HG03060 (cell line): ENCODE measurements around the gene SLC4A2.
A peak's percentile ranks its signal among the peaks of the same experiment; 100 is the strongest.

Experiments
- ATAC-seq: cut with Tn5 transposase; IDR thresholded peaks from one replicate; pipeline ENCODE4 v1.9.1; 2021; ENCODE audit warnings: low read depth, moderate number of reproducible peaks; ENCODE audit not compliant: unreplicated experiment

Gene SLC4A2

GRCh38 chr7:151045262-151045661 lies 14.1 kb upstream of the SLC4A2 start:
- no peak for ATAC-seq

- ATAC-seq = no peak
These were observed 13.4 kb upstream of the SLC4A2 start for GRCh38 chr7:151045967-151046366.

- no peak for ATAC-seq
These were observed 12.5 kb upstream of the SLC4A2 start for GRCh38 chr7:151046603-151047573.

DNA sequence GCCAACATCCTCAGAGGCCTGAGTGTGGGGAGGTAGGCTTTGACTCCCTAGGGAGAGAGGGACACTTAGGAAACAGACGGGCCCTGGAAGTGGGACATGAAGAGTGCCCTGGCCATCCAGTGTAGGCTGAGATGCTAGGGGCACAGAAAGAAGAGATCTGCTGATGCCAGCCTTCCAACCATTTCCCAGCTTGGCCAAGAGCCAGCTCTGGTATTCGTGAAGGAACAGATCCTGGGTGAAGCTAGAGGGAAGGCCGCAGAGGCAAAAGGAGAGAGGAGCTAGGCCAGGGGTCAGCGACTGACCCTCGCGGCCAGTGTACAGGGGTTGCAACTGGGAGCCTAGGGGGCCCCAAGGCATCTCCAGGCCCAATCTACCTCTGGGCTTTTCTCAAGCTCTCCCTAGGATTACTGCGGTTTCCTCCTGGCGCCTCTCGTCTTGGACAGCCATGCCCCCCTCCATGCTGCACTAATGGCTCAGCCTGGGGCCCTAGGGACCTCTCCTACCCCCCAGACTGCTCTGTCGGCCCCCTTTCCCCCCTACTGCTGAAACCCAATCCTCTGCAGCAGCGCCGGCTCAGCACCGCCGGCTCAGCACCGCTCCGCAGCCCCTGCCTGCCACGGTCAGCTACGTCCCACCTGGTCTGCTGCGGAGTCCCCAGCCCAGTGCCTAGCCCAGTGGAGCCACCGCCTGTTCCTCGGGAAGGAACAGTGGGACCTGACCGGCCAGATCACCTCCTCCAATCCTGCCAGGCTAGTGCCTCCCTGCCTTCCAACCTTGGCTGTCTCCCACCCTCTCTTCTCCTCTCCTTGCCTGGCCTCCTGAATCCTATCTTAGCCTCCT lies 11.2 kb upstream of the SLC4A2 start, which contains the start of gene ASIC3:
ASIC3 (plus strand) TSS at position 556 of the 840 bp plus-strand sequence. CDS start 355 bp downstream, outside the sequence.
- ATAC-seq = no peak

DNA sequence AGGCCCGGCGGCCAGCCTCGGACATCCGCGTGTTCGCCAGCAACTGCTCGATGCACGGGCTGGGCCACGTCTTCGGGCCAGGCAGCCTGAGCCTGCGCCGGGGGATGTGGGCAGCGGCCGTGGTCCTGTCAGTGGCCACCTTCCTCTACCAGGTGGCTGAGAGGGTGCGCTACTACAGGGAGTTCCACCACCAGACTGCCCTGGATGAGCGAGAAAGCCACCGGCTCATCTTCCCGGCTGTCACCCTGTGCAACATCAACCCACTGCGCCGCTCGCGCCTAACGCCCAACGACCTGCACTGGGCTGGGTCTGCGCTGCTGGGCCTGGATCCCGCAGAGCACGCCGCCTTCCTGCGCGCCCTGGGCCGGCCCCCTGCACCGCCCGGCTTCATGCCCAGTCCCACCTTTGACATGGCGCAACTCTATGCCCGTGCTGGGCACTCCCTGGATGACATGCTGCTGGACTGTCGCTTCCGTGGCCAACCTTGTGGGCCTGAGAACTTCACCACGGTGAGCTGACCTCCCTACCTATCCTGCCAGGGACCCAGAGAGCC lies 10.4 kb upstream of the SLC4A2 start:
- no peak for ATAC-seq

- ATAC-seq = no peak
These were observed 8.3 kb upstream of the SLC4A2 start for GRCh38 chr7:151051108-151051507.

- no peak for ATAC-seq
These were observed 6.3 kb upstream of the SLC4A2 start for GRCh38 chr7:151053096-151053495.

DNA sequence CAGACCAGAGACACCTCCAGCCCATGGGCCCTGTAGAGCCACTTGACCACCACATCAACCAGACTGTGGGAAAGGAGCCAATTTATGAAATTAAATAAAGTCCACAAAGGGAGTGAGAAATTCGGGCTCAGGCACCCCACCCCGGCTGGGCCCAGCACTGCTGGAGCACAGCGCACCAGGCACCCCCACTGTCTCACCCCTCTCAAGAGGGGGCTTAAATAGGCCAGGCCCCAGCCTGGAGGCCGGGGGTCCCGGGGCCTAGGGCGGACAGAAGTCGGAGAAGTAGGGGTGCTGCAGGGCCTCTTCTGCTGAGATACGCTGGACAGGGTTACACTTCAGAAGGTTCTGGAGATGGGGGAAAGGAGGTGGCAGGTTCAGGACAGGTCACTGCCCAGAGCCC lies 5.6 kb upstream of the SLC4A2 start:
- no peak for ATAC-seq

GRCh38 chr7:151056283-151056665 lies 3.1 kb upstream of the SLC4A2 start:
- no peak for ATAC-seq

GRCh38 chr7:151056666-151057505 lies 2.5 kb upstream of the SLC4A2 start:
- no peak for ATAC-seq

- ATAC-seq = peak; percentile 17
These were observed 1.8 kb upstream of the SLC4A2 start, which contains the start of gene CDK5 for GRCh38 chr7:151057506-151057988. CDK5 (minus strand) TSS chr7:151057897; CDS start chr7:151057848, 49 bp downstream.

- ATAC-seq = peak; percentile 77
These were observed 1.2 kb upstream of the SLC4A2 start for GRCh38 chr7:151057989-151058780.

- ATAC-seq = no peak
These were observed 515 bp upstream of the SLC4A2 start for GRCh38 chr7:151058781-151059366.

- no peak for ATAC-seq
These were observed 675 bp downstream of the SLC4A2 start for GRCh38 chr7:151060113-151060415.

DNA sequence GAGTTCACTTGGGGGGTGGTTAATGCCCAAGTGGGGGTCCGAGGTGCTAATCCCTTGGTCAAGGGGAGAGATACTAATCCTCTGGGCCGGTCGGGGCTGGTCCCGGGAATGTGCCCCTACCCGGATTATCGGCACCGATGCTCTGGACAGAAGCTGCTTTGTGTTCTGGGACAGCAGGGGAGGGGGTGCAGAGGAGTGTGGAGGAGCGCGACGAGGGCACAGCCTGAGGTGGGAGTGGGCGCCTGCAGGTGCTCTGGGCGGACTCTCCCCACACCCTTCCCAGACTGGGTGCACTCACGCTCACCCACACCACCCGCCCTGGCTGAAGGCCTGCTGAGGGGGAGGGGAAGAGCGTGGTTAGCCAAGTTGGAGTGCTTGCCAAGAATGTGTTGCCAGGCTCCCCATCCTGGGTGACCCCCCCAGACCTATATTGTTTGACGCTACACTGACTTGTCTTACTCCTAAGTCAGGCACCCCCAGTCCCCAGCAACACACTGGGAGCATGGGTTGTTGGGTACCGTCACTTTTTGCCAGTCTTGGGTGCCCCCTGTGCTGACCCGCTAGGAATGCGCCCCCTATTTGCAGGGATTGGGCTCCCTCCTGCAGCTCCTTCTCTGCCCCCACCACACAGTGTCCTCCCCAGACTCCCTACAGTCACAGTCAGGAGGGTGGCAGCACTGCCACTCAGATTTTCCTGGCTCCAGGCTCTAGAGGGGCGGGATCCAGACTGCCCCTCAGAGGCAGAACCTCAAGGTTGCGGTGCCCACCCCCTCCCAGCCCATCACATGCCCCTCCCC lies 1.2 kb downstream of the SLC4A2 start:
- no peak for ATAC-seq

DNA sequence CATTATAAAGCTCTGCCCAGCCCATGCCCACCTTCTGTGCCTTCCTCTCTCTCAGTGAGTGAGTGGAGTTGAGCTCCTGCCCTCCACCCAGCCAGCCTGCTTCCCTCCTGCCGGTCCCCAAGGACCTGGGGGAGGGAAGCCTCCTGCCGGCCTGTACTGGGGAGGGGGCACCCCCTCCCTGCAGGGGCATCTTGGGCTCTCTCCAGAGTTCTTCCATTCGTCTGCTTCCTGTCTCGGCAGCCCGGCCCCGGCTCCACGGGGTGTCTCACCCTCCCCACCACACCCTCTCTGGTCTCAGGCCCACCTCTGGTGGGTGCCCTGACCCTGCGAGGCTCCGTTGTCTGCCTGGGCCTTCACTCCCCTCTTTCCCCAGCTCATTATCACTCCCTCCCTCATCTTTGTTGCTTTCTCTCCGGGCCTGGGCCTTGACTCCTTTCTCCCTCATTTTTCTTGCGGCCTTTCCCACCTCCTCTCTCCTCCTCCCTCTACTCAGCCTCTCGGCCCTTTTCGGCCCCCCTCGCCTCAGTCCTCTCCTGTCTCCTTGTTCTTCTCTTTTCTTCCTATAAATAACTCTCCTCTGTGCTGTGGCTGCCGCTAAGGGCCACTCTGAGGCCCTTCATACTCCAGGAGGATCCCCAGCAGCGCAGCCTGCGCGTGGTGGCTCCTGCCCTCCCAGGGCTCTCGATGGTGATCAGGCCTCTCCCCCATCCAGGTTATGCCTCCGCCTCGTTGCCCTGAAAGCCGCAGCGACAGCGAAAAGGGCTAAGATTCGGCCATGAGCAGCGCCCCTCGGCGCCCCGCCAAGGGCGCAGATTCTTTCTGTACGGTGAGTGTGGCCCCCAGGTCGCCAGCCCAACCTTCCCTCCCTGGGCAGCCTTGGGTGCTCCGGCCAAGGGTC lies 2.1 kb downstream of the SLC4A2 start:
- no peak for ATAC-seq

DNA sequence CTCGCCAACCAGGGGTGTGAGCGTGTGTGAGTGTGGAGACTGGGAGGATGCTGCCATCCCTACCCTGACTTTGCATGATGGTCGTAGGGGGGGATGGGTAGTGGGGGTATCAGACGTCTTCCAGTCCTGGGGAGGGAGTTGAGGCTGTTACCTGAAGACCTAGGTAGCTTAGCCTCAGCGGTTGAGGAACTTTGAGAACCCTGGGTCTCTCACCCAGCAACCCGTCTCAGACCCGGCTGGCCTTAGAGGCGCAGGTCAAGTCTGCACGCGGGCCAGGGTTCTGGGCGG lies 2.7 kb downstream of the SLC4A2 start:
- no peak for ATAC-seq
